Measurements from ENCODE around the gene STX11.

DNA sequence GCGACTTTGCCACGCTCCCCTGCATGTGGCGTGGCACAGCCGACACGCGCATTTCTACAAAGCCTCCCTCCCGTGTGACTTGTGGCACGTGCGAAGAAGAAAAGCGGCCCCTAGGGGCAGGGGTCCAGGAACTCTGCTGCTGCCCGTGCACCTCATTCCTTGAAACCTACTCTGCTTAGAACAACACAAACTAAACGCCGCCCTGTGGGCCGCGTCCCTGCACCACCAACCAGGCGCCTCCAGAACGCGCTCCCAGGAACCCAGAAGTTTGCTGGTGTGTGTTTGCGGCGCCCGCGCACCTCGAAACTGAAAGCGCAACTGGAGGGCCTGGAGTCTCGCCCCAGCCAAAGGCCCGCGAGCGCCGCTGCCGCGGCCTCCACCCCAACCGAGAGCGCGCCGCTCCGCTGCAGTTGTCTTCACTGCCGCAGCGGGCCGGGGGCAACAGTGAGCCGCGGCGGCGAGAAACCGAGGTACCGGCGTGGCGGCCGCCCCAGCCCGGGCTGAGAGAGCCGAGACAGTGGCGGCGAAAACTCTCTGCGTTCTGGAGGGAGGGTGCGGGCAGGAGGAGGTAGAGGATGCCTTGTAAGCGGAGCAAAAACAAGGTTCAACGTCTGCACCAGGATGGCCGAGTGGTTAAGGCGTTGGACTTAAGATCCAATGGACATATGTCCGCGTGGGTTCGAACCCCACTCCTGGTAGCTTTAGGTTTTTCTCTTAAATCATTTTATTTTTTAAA, 65.8 kb downstream of the STX11 start:
- TF ChIP-seq, protein P1, sequence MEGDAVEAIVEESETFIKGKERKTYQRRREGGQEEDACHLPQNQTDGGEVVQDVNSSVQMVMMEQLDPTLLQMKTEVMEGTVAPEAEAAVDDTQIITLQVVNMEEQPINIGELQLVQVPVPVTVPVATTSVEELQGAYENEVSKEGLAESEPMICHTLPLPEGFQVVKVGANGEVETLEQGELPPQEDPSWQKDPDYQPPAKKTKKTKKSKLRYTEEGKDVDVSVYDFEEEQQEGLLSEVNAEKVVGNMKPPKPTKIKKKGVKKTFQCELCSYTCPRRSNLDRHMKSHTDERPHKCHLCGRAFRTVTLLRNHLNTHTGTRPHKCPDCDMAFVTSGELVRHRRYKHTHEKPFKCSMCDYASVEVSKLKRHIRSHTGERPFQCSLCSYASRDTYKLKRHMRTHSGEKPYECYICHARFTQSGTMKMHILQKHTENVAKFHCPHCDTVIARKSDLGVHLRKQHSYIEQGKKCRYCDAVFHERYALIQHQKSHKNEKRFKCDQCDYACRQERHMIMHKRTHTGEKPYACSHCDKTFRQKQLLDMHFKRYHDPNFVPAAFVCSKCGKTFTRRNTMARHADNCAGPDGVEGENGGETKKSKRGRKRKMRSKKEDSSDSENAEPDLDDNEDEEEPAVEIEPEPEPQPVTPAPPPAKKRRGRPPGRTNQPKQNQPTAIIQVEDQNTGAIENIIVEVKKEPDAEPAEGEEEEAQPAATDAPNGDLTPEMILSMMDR (IDR thresholded peaks at IDR 0.05; ENCODE audit: insufficient read depth, low read length, poor library complexity, severe bottlenecking): peak; percentile 39
- TF ChIP-seq EZH2phosphoT487 (conservative IDR thresholded peaks at IDR 0.05; ENCODE audit: low read length): no peak

All from SU-DHL-6 (cell line).